ENCODE data around the gene ITGB7.

GRCh38 chr12:53201177-53201541 lies 5.9 kb downstream of the ITGB7 start:
- TF ChIP-seq CTCF (conservative IDR thresholded peaks at IDR 0.05; ENCODE audit: low read depth, low read length) (no peak), EZH2 (IDR thresholded peaks at IDR 0.05; ENCODE audit: borderline replicate concordance, low read depth, low read length, poor library complexity, severe bottlenecking) (no peak)

All from A673 (cell line).